GM11168 (cell line): ENCODE measurements around the gene SS18L1.

Source experiments
- in situ Hi-C: fragments of 300-500 bp; cut with MboI; formaldehyde crosslinking; loops from one replicate; pipeline ENCODE4 v1.12.0; 2022; ENCODE audit warnings: low sequenced_read_pairs; ENCODE audit not compliant: unreplicated experiment

SS18L1 gene

GRCh38 chr20:62208061-62208794, 64.7 kb downstream of the SS18L1 start:
- in situ Hi-C loops: no loop called here

- in situ Hi-C loops: no loop called here
Observed at GRCh38 chr20:62208795-62209755, 65.5 kb downstream of the SS18L1 start.

- in situ Hi-C loops: no loop called here
Observed at GRCh38 chr20:62209850-62210495, 66.4 kb downstream of the SS18L1 start.

GRCh38 chr20:62210496-62210855, 66.9 kb downstream of the SS18L1 start:
- in situ Hi-C loops: no loop called here

GRCh38 chr20:62211216-62211615, 67.6 kb downstream of the SS18L1 start:
- in situ Hi-C loops: no loop called here

- in situ Hi-C loops: no loop called here
Observed at GRCh38 chr20:62211769-62212288, 68.3 kb downstream of the SS18L1 start.

GRCh38 chr20:62212299-62212698, 68.7 kb downstream of the SS18L1 start:
- in situ Hi-C loops: no loop called here

GRCh38 chr20:62214067-62214466, 70.5 kb downstream of the SS18L1 start:
- in situ Hi-C loops: no loop called here

- in situ Hi-C loops: no loop called here
Observed at GRCh38 chr20:62215020-62215990, 71.7 kb downstream of the SS18L1 start.

- in situ Hi-C loops: no loop called here
Observed at GRCh38 chr20:62215991-62216635, 72.5 kb downstream of the SS18L1 start.

GRCh38 chr20:62216636-62217566, 73.3 kb downstream of the SS18L1 start:
- in situ Hi-C loops: no loop called here

- in situ Hi-C loops: no loop called here
Observed at GRCh38 chr20:62217913-62218773, 74.6 kb downstream of the SS18L1 start.

- in situ Hi-C loops: no loop called here
Observed at GRCh38 chr20:62219101-62219991, 75.8 kb downstream of the SS18L1 start.

- in situ Hi-C loops: no loop called here
Observed at GRCh38 chr20:62219992-62220665, 76.6 kb downstream of the SS18L1 start, which contains the start of gene HRH3. TSS of gene HRH3 (minus strand) at chr20:62220278. CDS start at chr20:62219970, 308 bp downstream.
